ENCODE results near the gene MPDZ.

GRCh38 chr9:13266167-13266566 lies 13.3 kb downstream of the MPDZ start:
- TF ChIP-seq POLR2AphosphoS5 (IDR thresholded peaks at IDR 0.05; ENCODE audit: low read depth): no peak
- TF ChIP-seq CTCF (IDR thresholded peaks at IDR 0.05; ENCODE audit: insufficient read depth, low read length): no peak

All from HL-60 (cell line).